ENCODE data around the gene KCNJ13. TPM values are rescaled to one million over a fixed set of nuclear protein-coding genes. Genes with fewer than 3 reads are reported as not detected.

Gene KCNJ13
- total and polyA plus RNA-seq, 4 experiments from 2014 or later = 0.55 TPM; not detected in 3

- H3K4me3 Mint-ChIP-seq = no peak overlapping the region
- peak overlapping the region in 2 of 7 donors; percentile 40 to 44 for H3K27ac Mint-ChIP-seq
- DNase-seq = no peak
- no peak overlapping the region for H3K27ac ChIP-seq (ENCODE audit: low read depth, low read length)
- peaks cover 0 to 4% (median 0%) of the 10 kb centered on the region in 4 donors for H3K4me1 Mint-ChIP-seq
- CTCF ChIA-PET (ENCODE audit: partially characterized antibody) = no interaction called here
- H3K27me3 Mint-ChIP-seq = no peaks in the 10 kb centered on the region
- H3K27me3 ChIP-seq (ENCODE audit: insufficient read depth, low read length) = no peaks in the 10 kb centered on the region
- H3K4me1 ChIP-seq (ENCODE audit: insufficient read depth, low read length) = no peaks in the 10 kb centered on the region
- POLR2A ChIA-PET (ENCODE audit: partially characterized antibody) = no interaction called here
- H3K9me3 ChIP-seq (ENCODE audit: control insufficient read depth in 1 of 2, low read length in 2 of 2) = no peaks in the 10 kb centered on the region
- no peaks in the 10 kb centered on the region for H3K9me3 Mint-ChIP-seq
- intact Hi-C loops (cut with micrococcal nuclease) = no loop called here
- peaks cover 25% of the 10 kb centered on the region for H3K36me3 ChIP-seq (ENCODE audit: insufficient read depth, low read length)
- peaks cover 32 to 49% of the 10 kb centered on the region in 2 donors for H3K36me3 Mint-ChIP-seq
- no peak overlapping the region for H3K4me3 ChIP-seq (ENCODE audit: low read length in 2 of 2)
These were observed 27.0 kb downstream of the KCNJ13 start for GRCh38 chr2:232749331-232749730.

GRCh38 chr2:232748038-232748437, 28.3 kb downstream of the KCNJ13 start:
- ChIA-PET POLR2A (ENCODE audit: partially characterized antibody) (no interaction called here), CTCF (ENCODE audit: partially characterized antibody) (no interaction called here)
- Histone ChIP-seq H3K27ac (ENCODE audit: low read depth, low read length) (no peak overlapping the region), H3K27me3 (ENCODE audit: insufficient read depth, low read length) (no peaks in the 10 kb centered on the region), H3K4me3 (ENCODE audit: low read length in 2 of 2) (no peak overlapping the region), H3K4me1 (ENCODE audit: insufficient read depth, low read length) (no peaks in the 10 kb centered on the region), H3K9me3 (ENCODE audit: control insufficient read depth in 1 of 2, low read length in 2 of 2) (no peaks in the 10 kb centered on the region), H3K36me3 (ENCODE audit: insufficient read depth, low read length) (peaks cover 23% of the 10 kb centered on the region)
- Mint-ChIP-seq H3K4me3 (no peak overlapping the region), H3K27me3 (no peaks in the 10 kb centered on the region), H3K9me3 (no peaks in the 10 kb centered on the region), H3K27ac (peak overlapping the region in 2 of 7 donors; percentile 19 to 25), H3K4me1 (peaks cover 3 to 11% (median 5%) of the 10 kb centered on the region in 4 donors), H3K36me3 (peaks cover 31 to 41% of the 10 kb centered on the region in 2 donors)
- DNase-seq = no peak
- intact Hi-C loops (cut with micrococcal nuclease) = no loop called here

- Histone ChIP-seq H3K27me3 (ENCODE audit: insufficient read depth, low read length) (no peaks in the 10 kb centered on the region), H3K27ac (ENCODE audit: low read depth, low read length) (no peak overlapping the region), H3K9me3 (ENCODE audit: control insufficient read depth in 1 of 2, low read length in 2 of 2) (no peaks in the 10 kb centered on the region), H3K4me3 (ENCODE audit: low read length in 2 of 2) (no peak overlapping the region), H3K36me3 (ENCODE audit: insufficient read depth, low read length) (peaks cover 15% of the 10 kb centered on the region), H3K4me1 (ENCODE audit: insufficient read depth, low read length) (no peaks in the 10 kb centered on the region)
- H3K4me3 Mint-ChIP-seq = no peak overlapping the region
- ChIA-PET POLR2A (ENCODE audit: partially characterized antibody) (no interaction called here), CTCF (ENCODE audit: partially characterized antibody) (no interaction called here)
- H3K9me3 Mint-ChIP-seq = no peaks in the 10 kb centered on the region
- peaks cover 27 to 35% of the 10 kb centered on the region in 2 donors for H3K36me3 Mint-ChIP-seq
- H3K4me1 Mint-ChIP-seq = peaks cover 6 to 17% (median 8%) of the 10 kb centered on the region in 4 donors
- intact Hi-C loops (cut with micrococcal nuclease) = no loop called here
- peak overlapping the region in 1 of 7 donors; percentile 78 for H3K27ac Mint-ChIP-seq
- H3K27me3 Mint-ChIP-seq = no peaks in the 10 kb centered on the region
- DNase-seq = no peak
These were observed 31.4 kb downstream of the KCNJ13 start for GRCh38 chr2:232744963-232745362.

- Mint-ChIP-seq H3K27me3 (no peaks in the 10 kb centered on the region), H3K36me3 (peaks cover 14 to 27% of the 10 kb centered on the region in 2 donors), H3K9me3 (no peaks in the 10 kb centered on the region), H3K27ac (peak overlapping the region in 3 of 7 donors; percentile 1 to 55 (median 51)), H3K4me3 (no peak overlapping the region), H3K4me1 (peaks cover 6 to 17% (median 8%) of the 10 kb centered on the region in 4 donors)
- no peaks in the 10 kb centered on the region for H3K27me3 ChIP-seq (ENCODE audit: insufficient read depth, low read length)
- H3K27ac ChIP-seq (ENCODE audit: low read depth, low read length) = no peak overlapping the region
- DNase-seq = no peak
- ChIA-PET POLR2A (ENCODE audit: partially characterized antibody) (no interaction called here), CTCF (ENCODE audit: partially characterized antibody) (no interaction called here)
- peaks cover 6% of the 10 kb centered on the region for H3K36me3 ChIP-seq (ENCODE audit: insufficient read depth, low read length)
- no peak overlapping the region for H3K4me3 ChIP-seq (ENCODE audit: low read length in 2 of 2)
- intact Hi-C loops (cut with micrococcal nuclease) = no loop called here
- H3K4me1 ChIP-seq (ENCODE audit: insufficient read depth, low read length) = no peaks in the 10 kb centered on the region
- no peaks in the 10 kb centered on the region for H3K9me3 ChIP-seq (ENCODE audit: control insufficient read depth in 1 of 2, low read length in 2 of 2)
These were observed 34.4 kb downstream of the KCNJ13 start for GRCh38 chr2:232741972-232742371.

- Mint-ChIP-seq H3K27ac (peak overlapping the region in 1 of 7 donors; percentile 15), H3K4me1 (peaks cover 6 to 17% (median 8%) of the 10 kb centered on the region in 4 donors), H3K27me3 (no peaks in the 10 kb centered on the region), H3K36me3 (peaks cover 15 to 32% of the 10 kb centered on the region in 2 donors), H3K4me3 (no peak overlapping the region), H3K9me3 (no peaks in the 10 kb centered on the region)
- H3K27ac ChIP-seq (ENCODE audit: low read depth, low read length) = no peak overlapping the region
- ChIA-PET CTCF (ENCODE audit: partially characterized antibody) (no interaction called here), POLR2A (ENCODE audit: partially characterized antibody) (no interaction called here)
- intact Hi-C loops (cut with micrococcal nuclease) = no loop called here
- H3K9me3 ChIP-seq (ENCODE audit: control insufficient read depth in 1 of 2, low read length in 2 of 2) = no peaks in the 10 kb centered on the region
- no peak for DNase-seq
- no peaks in the 10 kb centered on the region for H3K4me1 ChIP-seq (ENCODE audit: insufficient read depth, low read length)
- H3K36me3 ChIP-seq (ENCODE audit: insufficient read depth, low read length) = peaks cover 6% of the 10 kb centered on the region
- no peaks in the 10 kb centered on the region for H3K27me3 ChIP-seq (ENCODE audit: insufficient read depth, low read length)
- H3K4me3 ChIP-seq (ENCODE audit: low read length in 2 of 2) = no peak overlapping the region
These were observed 35.1 kb downstream of the KCNJ13 start for GRCh38 chr2:232741294-232741693.

GRCh38 chr2:232731470-232731869, 44.9 kb downstream of the KCNJ13 start:
- Mint-ChIP-seq H3K27me3 (no peaks in the 10 kb centered on the region), H3K9me3 (no peaks in the 10 kb centered on the region), H3K36me3 (peaks cover 41 to 67% of the 10 kb centered on the region in 2 donors), H3K27ac (peak overlapping the region in 1 of 7 donors; percentile 27), H3K4me1 (peaks cover 13 to 29% (median 20%) of the 10 kb centered on the region in 4 donors), H3K4me3 (peak overlapping the region in 1 of 8 donors; percentile 39)
- Histone ChIP-seq H3K27me3 (ENCODE audit: insufficient read depth, low read length) (no peaks in the 10 kb centered on the region), H3K9me3 (ENCODE audit: control insufficient read depth in 1 of 2, low read length in 2 of 2) (no peaks in the 10 kb centered on the region), H3K36me3 (ENCODE audit: insufficient read depth, low read length) (peaks cover 14% of the 10 kb centered on the region), H3K27ac (ENCODE audit: low read depth, low read length) (no peak overlapping the region), H3K4me3 (ENCODE audit: low read length in 2 of 2) (no peak overlapping the region), H3K4me1 (ENCODE audit: insufficient read depth, low read length) (no peaks in the 10 kb centered on the region)
- intact Hi-C loops (cut with micrococcal nuclease) = no loop called here
- CTCF ChIA-PET (ENCODE audit: partially characterized antibody) = interaction anchor here (1.2 kb wide), 1 partner anchor 9 kb away, joined by 3 read pairs; no protein-coding TSS in a partner anchor
- POLR2A ChIA-PET (ENCODE audit: partially characterized antibody) = no interaction called here
- no peak for DNase-seq

GRCh38 chr2:232728785-232729184, 47.6 kb downstream of the KCNJ13 start:
- Histone ChIP-seq H3K27me3 (ENCODE audit: insufficient read depth, low read length) (no peaks in the 10 kb centered on the region), H3K9me3 (ENCODE audit: control insufficient read depth in 1 of 2, low read length in 2 of 2) (no peaks in the 10 kb centered on the region), H3K4me3 (ENCODE audit: low read length in 2 of 2) (no peak overlapping the region), H3K4me1 (ENCODE audit: insufficient read depth, low read length) (no peaks in the 10 kb centered on the region), H3K27ac (ENCODE audit: low read depth, low read length) (no peak overlapping the region), H3K36me3 (ENCODE audit: insufficient read depth, low read length) (peaks cover 18% of the 10 kb centered on the region)
- Mint-ChIP-seq H3K9me3 (no peaks in the 10 kb centered on the region), H3K27ac (peak overlapping the region in 1 of 7 donors; percentile 35), H3K4me1 (peaks cover 17 to 33% (median 24%) of the 10 kb centered on the region in 4 donors), H3K4me3 (no peak overlapping the region), H3K36me3 (peaks cover 40 to 68% of the 10 kb centered on the region in 2 donors), H3K27me3 (no peaks in the 10 kb centered on the region)
- ChIA-PET POLR2A (ENCODE audit: partially characterized antibody) (no interaction called here), CTCF (ENCODE audit: partially characterized antibody) (no interaction called here)
- intact Hi-C loops (cut with micrococcal nuclease) = no loop called here
- DNase-seq = no peak

Measured in CD4-positive, alpha-beta memory T cell (primary cell).